ENCODE results near the gene RAB8B.

Gene RAB8B

GRCh38 chr15:63308491-63308890 is 119.1 kb downstream of the RAB8B start (continued):
- TF ChIP-seq ZNF26 (tag by site-specific recombination; IDR thresholded peaks at IDR 0.05) (no peak), OVOL3 (tag by site-specific recombination; IDR thresholded peaks at IDR 0.05) (no peak), ZNF521 (tag by site-specific recombination; IDR thresholded peaks at IDR 0.05) (no peak), ZNF623 (tag by site-specific recombination; IDR thresholded peaks at IDR 0.05) (no peak), SCRT2 (tag by site-specific recombination; IDR thresholded peaks at IDR 0.05) (no peak), ZNF37A (tag by site-specific recombination; IDR thresholded peaks at IDR 0.05) (no peak), ZNF549 (tag by site-specific recombination; IDR thresholded peaks at IDR 0.05) (no peak), HOXC10 (CRISPR knock-in tag; IDR thresholded peaks at IDR 0.05) (no peak)

- Histone ChIP-seq H3K4me3 (ENCODE audit: low read depth, low read length) (no peak overlapping the region), H3K36me3 (ENCODE audit: control insufficient read depth in 2 of 2, insufficient read depth in 1 of 2, low read length in 2 of 2) (peaks cover 0 to 13% of the 10 kb centered on the region in 2 experiments; a peak in 1 of 3 replicates), H3K27ac (ENCODE audit: extremely low read depth, low read depth, low read length) (no peak overlapping the region), H3K9me3 (ENCODE audit: control insufficient read depth, insufficient read depth, low read depth, low read length) (no peaks in the 10 kb centered on the region), H3K4me1 (ENCODE audit: control insufficient read depth, insufficient read depth, low read length) (no peaks in the 10 kb centered on the region)
- CTCF ChIA-PET: no interaction called here
- TF ChIP-seq OVOL3 (tag by site-specific recombination; IDR thresholded peaks at IDR 0.05) (no peak), GFI1B (tag by site-specific recombination; IDR thresholded peaks at IDR 0.05) (no peak), ZXDB (tag by site-specific recombination; IDR thresholded peaks at IDR 0.05) (no peak), ZBTB6 (tag by site-specific recombination; IDR thresholded peaks at IDR 0.05) (no peak), ZNF350 (tag by site-specific recombination; IDR thresholded peaks at IDR 0.05) (no peak), GLI4 (tag by site-specific recombination; IDR thresholded peaks at IDR 0.05) (no peak), KLF1 (tag by site-specific recombination; IDR thresholded peaks at IDR 0.05) (no peak), ZNF544 (tag by site-specific recombination; IDR thresholded peaks at IDR 0.05) (no peak), ZNF280C (tag by site-specific recombination; IDR thresholded peaks at IDR 0.05) (no peak), ZNF48 (tag by site-specific recombination; IDR thresholded peaks at IDR 0.05) (no peak), ELK4 (IDR thresholded peaks at IDR 0.05; ENCODE audit: borderline replicate concordance, low read depth, low read length) (no peak), ZBTB21 (tag by site-specific recombination; IDR thresholded peaks at IDR 0.05) (no peak), ZNF580 (tag by site-specific recombination; IDR thresholded peaks at IDR 0.05) (no peak), ZNF626 (tag by site-specific recombination; IDR thresholded peaks at IDR 0.05) (no peak), BCL11B (tag by site-specific recombination; IDR thresholded peaks at IDR 0.05; ENCODE audit: low read depth) (no peak)
- POLR2A ChIA-PET: no interaction called here
Observed at GRCh38 chr15:63308947-63309346, 119.5 kb downstream of the RAB8B start.
